Vagina (tissue), 2 donors: ENCODE results near the gene TEKT3.
A peak's percentile ranks its signal among the peaks of the same experiment; 100 is the strongest.

ENCODE experiments used
- CTCF ChIP-seq, 3 experiments: fragments of 450-650 bp in 2 of 3; fragments of 200-600 bp in 1 of 3; sonication (generic) in 1 of 3; IDR thresholded peaks; one replicate each; pipeline ENCODE4 v1.5.1; 2017 to 2019; ENCODE audit warnings: antibody characterized with exemption in 3 of 3, mild to moderate bottlenecking in 2 of 3, moderate library complexity in 2 of 3
- POLR2A ChIP-seq, 2 donors: fragments of 450-650 bp; IDR thresholded peaks; one replicate each; pipeline ENCODE4 v1.6.1; 2017; ENCODE audit warnings: antibody characterized with exemption in 2 of 2, mild to moderate bottlenecking in 2 of 2, moderate library complexity in 2 of 2
- POLR2AphosphoS5 ChIP-seq, 2 donors: sonication (generic); formaldehyde crosslinking; IDR thresholded peaks; one replicate each; pipeline ENCODE4 v1.9.0; 2017; ENCODE audit warnings: antibody characterized with exemption in 2 of 2, mild to moderate bottlenecking in 2 of 2, low read depth in 1 of 2; ENCODE audit not compliant: insufficient read depth in 1 of 2

GRCh38 chr17:15273141-15273793 is 68.1 kb downstream of the TEKT3 start:
- TF ChIP-seq CTCF (IDR thresholded peaks at IDR 0.05) = no peak
- no peak for TF ChIP-seq POLR2A (IDR thresholded peaks at IDR 0.05)
- TF ChIP-seq POLR2AphosphoS5 (IDR thresholded peaks at IDR 0.05; ENCODE audit: insufficient read depth in 1 of 2, low read depth in 1 of 2) = peak; percentile 26 to 40
